ENCODE results near the gene NCLN. TPM values are rescaled to one million over a fixed set of nuclear protein-coding genes. Genes with fewer than 3 reads are reported as not detected.

Gene NCLN
- total RNA-seq, 1 donor from 2014 or later: 61.1 TPM

GRCh38 chr19:3138268-3138667 is 47.5 kb upstream of the NCLN start:
- H3K4me1 Mint-ChIP-seq: peaks cover 39% of the 10 kb centered on the region
- POLR2A ChIA-PET: no interaction called here
- no peak for TF ChIP-seq CTCF (IDR thresholded peaks at IDR 0.05)

GRCh38 chr19:3140667-3141038 is 45.1 kb upstream of the NCLN start:
- H3K9me3 Mint-ChIP-seq: no peaks in the 10 kb centered on the region
- intact Hi-C loops (cut with micrococcal nuclease): no loop called here
- ChIA-PET POLR2A (no interaction called here), CTCF (interaction anchor here (1.1 kb wide), 1 partner anchor 11 kb away, joined by 3 read pairs; no protein-coding TSS in a partner anchor)
- H3K4me3 Mint-ChIP-seq: no peak overlapping the region
- no peak for TF ChIP-seq CTCF (IDR thresholded peaks at IDR 0.05)
- no peak for DNase-seq
- no peaks in the 10 kb centered on the region for H3K36me3 Mint-ChIP-seq (ENCODE audit: low read depth)
- ATAC-seq (ENCODE audit: low read depth): peak; percentile 19
- H3K4me1 Mint-ChIP-seq: peaks cover 30% of the 10 kb centered on the region
- no peak overlapping the region for H3K27ac Mint-ChIP-seq
- peaks cover 5% of the 10 kb centered on the region for H3K27me3 Mint-ChIP-seq

More at GRCh38 chr19:3138268-3138667, 47.5 kb upstream of the NCLN start:
- DNase-seq (no peak), ATAC-seq (ENCODE audit: low read depth) (no peak)
- Mint-ChIP-seq H3K27me3 (peaks cover 5% of the 10 kb centered on the region), H3K4me3 (no peak overlapping the region), H3K9me3 (no peaks in the 10 kb centered on the region), H3K36me3 (ENCODE audit: low read depth) (no peaks in the 10 kb centered on the region), H3K27ac (no peak overlapping the region)
- intact Hi-C loops (cut with micrococcal nuclease): no loop called here
- CTCF ChIA-PET: interaction anchor here (2.3 kb wide), 1 partner anchor 9 kb away, joined by 10 read pairs; no protein-coding TSS in a partner anchor

GRCh38 chr19:3142292-3142670 is 43.4 kb upstream of the NCLN start:
- intact Hi-C loops (cut with micrococcal nuclease): no loop called here
- H3K27ac Mint-ChIP-seq: peak overlapping the region; percentile 24
- CTCF ChIA-PET: interaction anchor here (1.0 kb wide), 1 partner anchor 20 kb away, joined by 3 read pairs; no protein-coding TSS in a partner anchor

GRCh38 chr19:3142781-3143337 is 42.9 kb upstream of the NCLN start:
- no peak for TF ChIP-seq CTCF (IDR thresholded peaks at IDR 0.05)
- DNase-seq (no peak), ATAC-seq (ENCODE audit: low read depth) (no peak)
- intact Hi-C loops (cut with micrococcal nuclease): no loop called here
- Mint-ChIP-seq H3K27me3 (peaks cover 2% of the 10 kb centered on the region), H3K4me1 (peaks cover 32% of the 10 kb centered on the region), H3K4me3 (no peak overlapping the region), H3K27ac (peak overlapping the region; percentile 24), H3K36me3 (ENCODE audit: low read depth) (no peaks in the 10 kb centered on the region), H3K9me3 (no peaks in the 10 kb centered on the region)
- POLR2A ChIA-PET: interaction anchor here (1.0 to 1.3 kb wide), 2 partner anchors 9 kb away, joined by 3 to 4 read pairs; no protein-coding TSS in a partner anchor
- CTCF ChIA-PET: interaction anchor here (0.7 to 1.0 kb wide), 2 partner anchors 19 to 37 kb away, joined by 3 read pairs; no protein-coding TSS in a partner anchor

More at GRCh38 chr19:3142292-3142670, 43.4 kb upstream of the NCLN start:
- POLR2A ChIA-PET: interaction anchor here (1.4 kb wide), 1 partner anchor 13 kb away, joined by 3 read pairs; no protein-coding TSS in a partner anchor
- no peak overlapping the region for H3K4me3 Mint-ChIP-seq
- peaks cover 32% of the 10 kb centered on the region for H3K4me1 Mint-ChIP-seq
- no peaks in the 10 kb centered on the region for H3K9me3 Mint-ChIP-seq
- peak; percentile 43 for ATAC-seq (ENCODE audit: low read depth)
- DNase-seq: no peak
- no peaks in the 10 kb centered on the region for H3K36me3 Mint-ChIP-seq (ENCODE audit: low read depth)
- TF ChIP-seq CTCF (IDR thresholded peaks at IDR 0.05): no peak
- H3K27me3 Mint-ChIP-seq: peaks cover 2% of the 10 kb centered on the region

GRCh38 chr19:3145909-3146676 is 39.6 kb upstream of the NCLN start:
- H3K4me1 Mint-ChIP-seq: peaks cover 28% of the 10 kb centered on the region
- no peak for DNase-seq
- H3K27ac Mint-ChIP-seq: no peak overlapping the region
- no peaks in the 10 kb centered on the region for H3K9me3 Mint-ChIP-seq
- peaks cover 4% of the 10 kb centered on the region for H3K27me3 Mint-ChIP-seq
- no peaks in the 10 kb centered on the region for H3K36me3 Mint-ChIP-seq (ENCODE audit: low read depth)
- peak; percentile 17 for TF ChIP-seq CTCF (IDR thresholded peaks at IDR 0.05)
- CTCF ChIA-PET: interaction anchor here (0.9 to 1.2 kb wide), 2 partner anchors 12 to 18 kb away, joined by 3 to 5 read pairs; no protein-coding TSS in a partner anchor
- ATAC-seq (ENCODE audit: low read depth): no peak
- POLR2A ChIA-PET: interaction anchor here (0.6 to 1.1 kb wide), 3 partner anchors 19 to 1151 kb away, joined by 3 to 5 read pairs (median 3); no protein-coding TSS in a partner anchor
- intact Hi-C loops (cut with micrococcal nuclease): loop anchor here (1.0 kb wide), 1 partner anchor 17 kb away; no protein-coding TSS in a partner anchor
- H3K4me3 Mint-ChIP-seq: no peak overlapping the region
